Measurements from ENCODE around the gene TPPP2. TPM values are rescaled to one million over a fixed set of nuclear protein-coding genes. Genes with fewer than 3 reads are reported as not detected.

Gene TPPP2
- polyA plus RNA-seq (2012; ENCODE audit: insufficient read length, low read depth), result not detected

DNA sequence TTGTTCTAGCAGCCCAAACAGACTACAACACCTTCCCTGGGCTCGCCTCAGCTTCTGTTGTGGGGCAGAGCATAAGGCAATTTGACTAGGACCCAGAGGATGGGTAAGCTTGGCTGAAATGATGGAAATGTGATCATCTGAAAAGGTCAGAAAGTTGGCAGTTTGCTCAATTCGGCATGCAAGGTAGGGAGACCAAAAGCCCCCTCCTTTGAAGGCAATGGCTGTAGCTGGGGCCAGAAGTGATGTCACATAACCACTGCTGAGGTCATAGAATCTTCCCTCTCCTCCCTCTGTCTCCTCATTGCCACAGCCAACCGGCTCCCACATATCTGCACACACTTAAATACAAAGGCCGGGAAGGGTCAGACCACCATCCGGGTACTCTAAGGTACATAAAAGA lies at the start of gene TPPP2:
TSS of gene TPPP2 (plus strand) at position 301 of the 400 bp plus-strand sequence. CDS start 365 bp downstream, outside the sequence.
- TF ChIP-seq FOXP2 (optimal IDR thresholded peaks at IDR 0.05; ENCODE audit: borderline replicate concordance, extremely low read depth, extremely low read length, insufficient read depth), result no peak
- TF ChIP-seq SIN3A (IDR thresholded peaks at IDR 0.05; ENCODE audit: borderline replicate concordance, insufficient read depth, low read length), result no peak
- no peak for TF ChIP-seq TAF1 (IDR thresholded peaks at IDR 0.05; ENCODE audit: borderline replicate concordance, insufficient read depth, low read length)
- TF ChIP-seq POLR2AphosphoS5 (IDR thresholded peaks at IDR 0.05; ENCODE audit: low read depth, low read length), result no peak

DNA sequence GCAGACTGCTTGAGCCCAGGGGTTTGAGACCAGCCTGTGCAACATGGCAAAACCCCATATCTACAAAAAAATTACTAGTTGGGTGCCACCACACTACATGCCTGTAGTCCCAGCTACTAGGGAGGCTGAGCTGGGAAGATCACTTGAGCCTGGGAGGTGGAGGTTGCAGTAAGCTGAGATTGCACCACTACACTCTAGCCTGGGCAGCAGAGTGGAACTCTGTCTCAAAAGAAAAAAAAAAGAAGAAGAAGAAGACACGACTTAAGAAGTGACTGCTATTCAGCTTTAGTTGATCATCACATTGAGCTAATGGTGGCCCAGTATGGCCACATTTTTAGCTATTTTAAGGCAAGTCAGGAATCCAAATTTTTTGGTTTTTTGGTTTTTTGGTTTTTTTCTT lies 49.1 kb upstream of the TPPP2 start:
- TF ChIP-seq SIN3A (IDR thresholded peaks at IDR 0.05; ENCODE audit: borderline replicate concordance, insufficient read depth, low read length), result no peak
- TF ChIP-seq POLR2AphosphoS5 (IDR thresholded peaks at IDR 0.05; ENCODE audit: low read depth, low read length), result no peak
- TF ChIP-seq TAF1 (IDR thresholded peaks at IDR 0.05; ENCODE audit: borderline replicate concordance, insufficient read depth, low read length), result no peak
- TF ChIP-seq, protein P1, sequence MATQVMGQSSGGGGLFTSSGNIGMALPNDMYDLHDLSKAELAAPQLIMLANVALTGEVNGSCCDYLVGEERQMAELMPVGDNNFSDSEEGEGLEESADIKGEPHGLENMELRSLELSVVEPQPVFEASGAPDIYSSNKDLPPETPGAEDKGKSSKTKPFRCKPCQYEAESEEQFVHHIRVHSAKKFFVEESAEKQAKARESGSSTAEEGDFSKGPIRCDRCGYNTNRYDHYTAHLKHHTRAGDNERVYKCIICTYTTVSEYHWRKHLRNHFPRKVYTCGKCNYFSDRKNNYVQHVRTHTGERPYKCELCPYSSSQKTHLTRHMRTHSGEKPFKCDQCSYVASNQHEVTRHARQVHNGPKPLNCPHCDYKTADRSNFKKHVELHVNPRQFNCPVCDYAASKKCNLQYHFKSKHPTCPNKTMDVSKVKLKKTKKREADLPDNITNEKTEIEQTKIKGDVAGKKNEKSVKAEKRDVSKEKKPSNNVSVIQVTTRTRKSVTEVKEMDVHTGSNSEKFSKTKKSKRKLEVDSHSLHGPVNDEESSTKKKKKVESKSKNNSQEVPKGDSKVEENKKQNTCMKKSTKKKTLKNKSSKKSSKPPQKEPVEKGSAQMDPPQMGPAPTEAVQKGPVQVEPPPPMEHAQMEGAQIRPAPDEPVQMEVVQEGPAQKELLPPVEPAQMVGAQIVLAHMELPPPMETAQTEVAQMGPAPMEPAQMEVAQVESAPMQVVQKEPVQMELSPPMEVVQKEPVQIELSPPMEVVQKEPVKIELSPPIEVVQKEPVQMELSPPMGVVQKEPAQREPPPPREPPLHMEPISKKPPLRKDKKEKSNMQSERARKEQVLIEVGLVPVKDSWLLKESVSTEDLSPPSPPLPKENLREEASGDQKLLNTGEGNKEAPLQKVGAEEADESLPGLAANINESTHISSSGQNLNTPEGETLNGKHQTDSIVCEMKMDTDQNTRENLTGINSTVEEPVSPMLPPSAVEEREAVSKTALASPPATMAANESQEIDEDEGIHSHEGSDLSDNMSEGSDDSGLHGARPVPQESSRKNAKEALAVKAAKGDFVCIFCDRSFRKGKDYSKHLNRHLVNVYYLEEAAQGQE (IDR thresholded peaks at IDR 0.05; ENCODE audit: insufficient read depth in 1 of 2, low read depth in 2 of 2, low read length in 2 of 2), result no peak
- no peak for TF ChIP-seq FOXP2 (optimal IDR thresholded peaks at IDR 0.05; ENCODE audit: borderline replicate concordance, extremely low read depth, extremely low read length, insufficient read depth)

DNA sequence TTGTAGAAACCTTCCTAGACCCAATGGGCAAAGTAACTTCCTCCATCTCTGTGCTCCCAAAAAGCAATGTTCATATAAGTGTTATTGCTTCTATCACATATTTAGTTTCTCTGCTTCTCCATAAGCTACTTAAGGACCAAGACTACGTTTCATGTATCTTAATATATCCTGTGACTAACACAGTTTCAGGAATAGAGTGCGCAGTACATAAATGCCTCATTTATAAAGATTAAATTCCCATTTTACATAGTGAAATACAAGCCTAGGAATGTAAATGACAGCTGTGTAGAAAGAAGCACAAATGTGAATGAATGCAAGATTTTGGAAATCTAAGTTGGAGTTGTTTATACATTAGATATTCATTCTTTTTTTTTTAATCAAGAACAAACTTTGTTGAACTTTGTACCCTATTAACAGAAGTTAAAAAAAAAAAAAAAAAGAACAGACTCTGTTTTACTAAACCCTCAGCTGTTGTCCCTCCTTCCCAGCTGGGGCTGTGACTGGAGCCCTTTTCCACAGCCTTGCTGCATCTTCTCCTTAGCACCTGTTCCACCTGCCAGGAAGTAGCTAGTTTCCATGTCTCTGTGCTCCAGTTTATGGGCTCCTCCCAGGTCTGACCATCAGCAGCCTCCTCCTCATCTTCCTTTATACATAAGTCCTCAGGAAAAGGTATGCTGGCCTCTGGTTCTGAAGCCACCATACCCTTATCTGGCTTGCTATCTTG lies 47.2 kb upstream of the TPPP2 start:
- no peak for TF ChIP-seq SIN3A (IDR thresholded peaks at IDR 0.05; ENCODE audit: borderline replicate concordance, insufficient read depth, low read length)
- TF ChIP-seq, protein P1 (IDR thresholded peaks at IDR 0.05; ENCODE audit: insufficient read depth in 1 of 2, low read depth in 2 of 2, low read length in 2 of 2), result no peak
- TF ChIP-seq FOXP2 (optimal IDR thresholded peaks at IDR 0.05; ENCODE audit: borderline replicate concordance, extremely low read depth, extremely low read length, insufficient read depth), result no peak
- TF ChIP-seq POLR2AphosphoS5 (IDR thresholded peaks at IDR 0.05; ENCODE audit: low read depth, low read length), result no peak
- no peak for TF ChIP-seq TAF1 (IDR thresholded peaks at IDR 0.05; ENCODE audit: borderline replicate concordance, insufficient read depth, low read length)

DNA sequence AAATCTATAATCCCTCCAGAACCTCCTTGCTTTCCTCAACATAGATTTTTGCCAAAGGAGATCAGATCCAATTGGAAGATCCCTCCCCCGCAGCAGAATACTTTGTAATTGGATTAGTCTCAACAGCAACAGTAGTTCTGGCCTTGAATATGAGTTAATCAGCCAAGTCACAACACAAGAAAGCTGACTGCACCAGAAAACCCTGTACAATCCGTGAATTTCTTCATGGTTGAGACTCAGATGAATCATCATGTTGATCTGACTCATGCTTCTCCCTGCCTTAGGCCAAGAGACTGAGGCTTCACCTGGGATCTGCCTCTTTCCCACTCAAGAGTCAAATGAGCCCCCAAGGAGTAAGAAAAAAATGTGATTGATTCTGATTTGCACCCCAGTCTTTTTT lies 43.2 kb upstream of the TPPP2 start:
- TF ChIP-seq FOXP2 (optimal IDR thresholded peaks at IDR 0.05; ENCODE audit: borderline replicate concordance, extremely low read depth, extremely low read length, insufficient read depth), result no peak
- no peak for TF ChIP-seq SIN3A (IDR thresholded peaks at IDR 0.05; ENCODE audit: borderline replicate concordance, insufficient read depth, low read length)
- TF ChIP-seq TAF1 (IDR thresholded peaks at IDR 0.05; ENCODE audit: borderline replicate concordance, insufficient read depth, low read length), result no peak
- TF ChIP-seq, protein P1 (IDR thresholded peaks at IDR 0.05; ENCODE audit: insufficient read depth in 1 of 2, low read depth in 2 of 2, low read length in 2 of 2), result no peak
- TF ChIP-seq POLR2AphosphoS5 (IDR thresholded peaks at IDR 0.05; ENCODE audit: low read depth, low read length), result no peak

DNA sequence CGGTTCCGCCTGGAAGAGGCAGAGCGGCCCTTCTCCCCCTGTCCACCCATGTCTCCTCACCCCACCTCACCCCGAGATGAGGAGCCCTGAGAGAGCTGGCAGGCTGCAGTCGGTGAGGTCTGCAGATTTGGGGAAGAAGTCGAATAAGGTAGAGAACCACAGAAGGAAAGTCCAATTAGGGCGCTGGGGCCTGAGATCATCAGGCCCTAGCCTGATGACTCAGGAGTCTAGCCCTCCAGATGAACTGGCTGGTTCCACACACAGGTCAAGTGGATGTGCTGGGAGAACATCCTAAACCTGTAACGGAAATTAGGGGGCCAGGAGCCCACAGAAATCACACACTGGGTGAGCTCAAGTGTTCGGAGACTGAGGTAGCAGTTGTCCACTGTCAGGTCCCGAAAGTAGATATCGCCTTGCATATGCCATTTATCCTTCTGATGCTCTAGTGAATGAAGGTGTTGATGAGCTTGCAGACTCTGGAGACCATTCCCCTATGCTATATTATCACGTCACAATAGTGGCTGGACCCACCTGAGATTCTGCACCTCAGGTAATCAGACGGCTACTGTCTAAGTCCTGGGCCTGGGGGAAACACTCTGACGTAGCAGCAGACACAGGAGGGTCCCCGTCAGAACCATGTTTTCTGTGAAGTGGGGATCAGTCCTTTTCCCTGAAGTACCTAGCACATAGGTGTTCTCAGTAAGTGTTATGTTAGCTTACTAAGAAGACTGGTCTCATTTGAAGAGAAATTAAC lies 41.1 kb upstream of the TPPP2 start:
- TF ChIP-seq, protein P1 (IDR thresholded peaks at IDR 0.05; ENCODE audit: insufficient read depth in 1 of 2, low read depth in 2 of 2, low read length in 2 of 2), result no peak
- TF ChIP-seq SIN3A (IDR thresholded peaks at IDR 0.05; ENCODE audit: borderline replicate concordance, insufficient read depth, low read length) (no peak), FOXP2 (optimal IDR thresholded peaks at IDR 0.05; ENCODE audit: borderline replicate concordance, extremely low read depth, extremely low read length, insufficient read depth) (no peak), TAF1 (IDR thresholded peaks at IDR 0.05; ENCODE audit: borderline replicate concordance, insufficient read depth, low read length) (no peak), POLR2AphosphoS5 (IDR thresholded peaks at IDR 0.05; ENCODE audit: low read depth, low read length) (no peak)
